Breast epithelium (tissue), 4 donors: ENCODE measurements around the gene MOG. TPM values are rescaled to one million over a fixed set of nuclear protein-coding genes. Genes with fewer than 3 reads are reported as not detected.

Experiments
- DNase-seq, 2 donors: peaks; one replicate each; pipeline ENCODE4 v3.0.0-alpha.2; 2019; ENCODE audit warnings: low spot score in 2 of 2
- H3K27ac ChIP-seq, 2 donors: fragments of 200-600 bp; sonication (generic) in 1 of 2; one replicate each; pipeline ENCODE4 v1.5.1; 2016 to 2019; ENCODE audit warnings: mild to moderate bottlenecking in 1 of 2
- H3K27me3 ChIP-seq, 2 donors: fragments of 200-600 bp; sonication (generic) in 1 of 2; one replicate each; pipeline versions ENCODE4 v1.5.1 to v1.6.0; 2017 to 2019; ENCODE audit warnings: control low read depth in 1 of 2, mild to moderate bottlenecking in 1 of 2
- H3K36me3 ChIP-seq: fragments of 200-600 bp; one replicate; pipeline ENCODE4 v1.5.1; 2019
- H3K4me1 ChIP-seq, 2 donors: fragments of 200-600 bp; sonication (generic); one replicate each; pipeline ENCODE4 v1.5.1; 2016 to 2019; ENCODE audit warnings: control low read depth in 1 of 2
- H3K4me3 ChIP-seq, 3 donors: fragments of 200-600 bp; sonication (generic); 1 replicate in 2 of 3; 2 replicates in 1 of 3; pipeline ENCODE4 v1.5.1; 2016 to 2019; ENCODE audit warnings: mild to moderate bottlenecking in 3 of 3, moderate library complexity in 2 of 3
- H3K9me3 ChIP-seq, 2 donors: fragments of 200-600 bp; sonication (generic) in 1 of 2; one replicate each; pipeline ENCODE4 v1.5.1; 2016 to 2019; ENCODE audit warnings: control low read depth in 1 of 2
- CTCF ChIP-seq, 3 donors: fragments of 450-650 bp; IDR thresholded peaks; one replicate each; pipeline ENCODE4 v1.5.1; 2016 to 2017; ENCODE audit warnings: antibody characterized with exemption in 3 of 3, mild to moderate bottlenecking in 3 of 3, moderate library complexity in 3 of 3
- POLR2A ChIP-seq: fragments of 450-650 bp; IDR thresholded peaks from one replicate; pipeline ENCODE4 v1.6.1; 2016; ENCODE audit warnings: antibody characterized with exemption, mild to moderate bottlenecking, moderate library complexity
- POLR2AphosphoS5 ChIP-seq, 3 donors: sonication (generic); formaldehyde crosslinking; IDR thresholded peaks; one replicate each; pipeline ENCODE4 v1.6.1; 2017; ENCODE audit warnings: antibody characterized with exemption in 3 of 3
- intact Hi-C: fragments of 100-400 bp; cut with DNase I; formaldehyde crosslinking; loops from one replicate; pipeline ENCODE4 v1.15.1; 2023; ENCODE audit warnings: low total_unique reads
- total RNA-seq, 3 donors: library from RNA; depleted of rRNA; stranded (reverse); fragments of >200 nt; gene quantifications; one replicate each; pipeline ENCODE4 v1.1.0, GENCODE V29; 2016

Gene MOG
- total RNA-seq, 3 donors from 2014 or later: not detected

DNA sequence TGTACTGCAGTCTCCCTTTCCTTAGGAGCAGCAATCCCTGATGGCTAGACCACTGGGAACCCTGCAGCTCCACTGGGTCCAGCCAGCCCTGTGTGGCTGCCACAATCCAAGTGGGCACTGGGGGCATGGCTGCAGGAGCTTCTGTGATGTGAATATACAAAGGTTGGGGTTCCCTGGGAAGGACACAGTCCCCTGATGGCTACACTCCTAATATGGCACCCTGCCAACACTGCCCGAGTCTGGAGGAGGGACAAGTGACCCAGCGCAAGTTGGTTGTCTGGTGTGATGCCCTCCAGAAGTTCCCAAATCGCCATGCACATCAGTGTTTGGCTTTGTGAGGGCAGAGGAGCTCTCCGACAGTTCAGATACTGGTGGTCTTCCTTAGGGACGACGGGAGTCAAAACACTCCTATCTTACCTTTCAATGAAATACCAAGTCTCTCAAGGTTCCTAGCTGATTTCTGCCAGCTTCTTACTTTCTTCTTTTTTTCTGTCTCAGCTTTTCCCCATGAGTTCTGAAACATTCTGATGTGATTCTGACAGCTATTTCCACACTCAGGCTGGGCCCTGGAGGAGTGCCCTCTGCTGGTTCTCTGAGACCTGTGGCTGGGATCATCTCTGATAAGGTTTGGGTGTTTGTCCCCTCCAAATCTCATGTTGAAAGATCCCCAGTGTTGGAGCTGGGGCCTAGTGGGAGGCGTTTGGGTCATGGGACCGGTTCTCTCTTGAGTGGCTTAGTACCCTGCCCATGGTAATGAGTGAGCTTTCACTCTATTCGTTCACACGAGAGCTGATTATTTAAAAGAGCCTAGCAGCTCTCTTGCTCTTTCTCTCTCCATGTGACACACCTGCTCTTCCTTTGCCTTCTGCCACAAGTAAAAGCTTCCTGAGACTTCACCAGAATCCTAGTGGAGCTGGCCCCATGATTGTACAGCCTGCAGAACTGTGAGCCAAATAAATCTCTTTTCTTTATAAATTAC is 39.5 kb downstream of the MOG start:
- H3K36me3 ChIP-seq: no peaks in the 10 kb centered on the region
- no peaks in the 10 kb centered on the region for H3K27me3 ChIP-seq
- no peaks in the 10 kb centered on the region for H3K4me1 ChIP-seq
- no peaks in the 10 kb centered on the region for H3K9me3 ChIP-seq
- TF ChIP-seq POLR2A (no peak), POLR2AphosphoS5 (IDR thresholded peaks at IDR 0.05) (no peak), CTCF (IDR thresholded peaks at IDR 0.05) (no peak)
- intact Hi-C loops: no loop called here
- H3K4me3 ChIP-seq: no peak overlapping the region
- no peak overlapping the region for H3K27ac ChIP-seq
- DNase-seq: no peak

- Histone ChIP-seq H3K36me3 (no peaks in the 10 kb centered on the region), H3K27me3 (no peaks in the 10 kb centered on the region), H3K4me3 (no peak overlapping the region), H3K4me1 (no peaks in the 10 kb centered on the region), H3K9me3 (no peaks in the 10 kb centered on the region), H3K27ac (no peak overlapping the region)
- peak in 1 of 3 donors; percentile 19 for TF ChIP-seq CTCF (IDR thresholded peaks at IDR 0.05)
- TF ChIP-seq POLR2AphosphoS5 (IDR thresholded peaks at IDR 0.05): no peak
- DNase-seq: no peak
- intact Hi-C loops: no loop called here
These were observed 45.7 kb downstream of the MOG start for GRCh38 chr6:29702519-29703103.

DNA sequence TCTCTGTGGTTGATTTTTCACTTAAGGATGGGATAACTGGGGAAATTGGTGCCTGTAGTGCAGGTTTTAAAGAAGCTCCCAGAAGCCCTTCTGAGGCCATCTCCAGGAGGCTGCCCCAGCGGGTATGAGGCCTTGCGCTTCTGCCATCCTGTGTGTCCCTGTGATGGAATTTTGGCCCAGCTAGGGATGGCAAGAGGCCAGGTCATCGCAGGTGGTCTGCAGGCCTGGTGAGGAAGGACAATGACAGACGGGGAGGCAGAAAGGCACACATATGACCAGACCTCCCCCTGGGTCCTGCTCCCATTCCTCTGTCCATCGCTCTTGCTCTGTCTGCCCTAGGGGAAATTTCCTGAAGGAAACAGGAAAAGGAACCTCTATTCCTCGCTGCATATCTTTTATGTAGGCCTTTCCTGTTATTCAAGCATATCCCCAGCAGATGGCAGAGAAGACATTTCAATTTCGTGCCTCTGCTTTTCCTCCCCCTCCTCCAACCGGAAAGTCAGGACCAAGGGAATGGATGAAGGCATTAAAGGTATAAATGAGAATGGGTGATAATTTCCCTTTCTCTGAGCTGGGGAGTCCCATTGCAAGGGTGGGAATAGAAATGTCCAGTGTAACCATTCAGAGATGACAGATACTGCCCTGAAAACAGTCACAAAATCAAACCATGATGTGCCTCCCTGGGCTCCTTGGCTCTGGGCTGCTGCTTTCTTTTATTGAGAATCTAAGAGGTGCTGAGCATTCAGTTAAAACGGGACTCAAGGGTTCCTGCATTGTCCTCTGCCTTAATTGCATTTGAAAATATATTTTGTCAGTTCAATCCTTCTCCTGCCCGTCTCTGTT is 48.7 kb downstream of the MOG start:
- Histone ChIP-seq H3K9me3 (no peaks in the 10 kb centered on the region), H3K4me1 (no peaks in the 10 kb centered on the region), H3K36me3 (no peaks in the 10 kb centered on the region), H3K27me3 (peaks cover 0 to 4% of the 10 kb centered on the region in 2 donors), H3K4me3 (no peak overlapping the region), H3K27ac (no peak overlapping the region)
- no peak for DNase-seq
- intact Hi-C loops: no loop called here
- TF ChIP-seq POLR2AphosphoS5 (IDR thresholded peaks at IDR 0.05): peak in 1 of 3 donors; percentile 17
- no peak for TF ChIP-seq POLR2A
- TF ChIP-seq CTCF (IDR thresholded peaks at IDR 0.05): peak; percentile 65 to 69 (median 66)

- peak in 1 of 2 donors; percentile 32 for DNase-seq
- H3K27ac ChIP-seq: no peak overlapping the region
- H3K4me3 ChIP-seq: no peak overlapping the region
- H3K4me1 ChIP-seq: no peaks in the 10 kb centered on the region
- H3K27me3 ChIP-seq: peaks cover 0 to 4% of the 10 kb centered on the region in 2 donors
- intact Hi-C loops: no loop called here
- H3K36me3 ChIP-seq: no peaks in the 10 kb centered on the region
- TF ChIP-seq POLR2A: no peak
- no peak for TF ChIP-seq CTCF (IDR thresholded peaks at IDR 0.05)
- no peak for TF ChIP-seq POLR2AphosphoS5 (IDR thresholded peaks at IDR 0.05)
- no peaks in the 10 kb centered on the region for H3K9me3 ChIP-seq
These were observed 51.7 kb downstream of the MOG start for GRCh38 chr6:29708432-29709179.
